Lung (tissue), 12 donors: ENCODE measurements around the gene ADAMTS6. TPM values are rescaled to one million over a fixed set of nuclear protein-coding genes. Genes with fewer than 3 reads are reported as not detected.

ENCODE experiments used
- ATAC-seq: fragments of 200-7000 bp; cut with Tn5 transposase; one replicate; pipeline ENCODE4 v1.9.1; 2020; ENCODE audit warnings: moderate number of reproducible peaks; ENCODE audit not compliant: insufficient read depth, low FRiP score
- DNase-seq, 3 donors: peaks; one replicate each; pipeline ENCODE4 v3.0.0-alpha.2; 2013 to 2017
- H3K27ac ChIP-seq, 2 donors: one replicate each; pipeline ENCODE4 v1.5.1; 2013; ENCODE audit warnings: mild to moderate bottlenecking in 2 of 2, moderate library complexity in 2 of 2, control low read depth in 1 of 2, inconsistent platforms in 1 of 2, low read depth in 1 of 2, low read length in 1 of 2
- H3K27me3 ChIP-seq, 3 donors: one replicate each; pipeline ENCODE4 v1.5.1; 2013; ENCODE audit warnings: low read length in 2 of 3; ENCODE audit not compliant: control insufficient read depth in 3 of 3, insufficient read depth in 3 of 3
- H3K36me3 ChIP-seq, 4 donors: one replicate each; pipeline ENCODE4 v1.5.1; 2013; ENCODE audit warnings: low read length in 4 of 4, mild to moderate bottlenecking in 1 of 4, moderate library complexity in 1 of 4; ENCODE audit not compliant: control insufficient read depth in 4 of 4, insufficient read depth in 4 of 4
- H3K4me1 ChIP-seq, 5 donors: one replicate each; pipeline ENCODE4 v1.5.1; 2013; ENCODE audit warnings: low read length in 5 of 5, mild to moderate bottlenecking in 2 of 5, moderate library complexity in 1 of 5; ENCODE audit not compliant: control insufficient read depth in 5 of 5, insufficient read depth in 5 of 5
- H3K4me3 ChIP-seq: one replicate; pipeline ENCODE4 v1.5.1; 2013; ENCODE audit warnings: mild to moderate bottlenecking, control low read depth, moderate library complexity
- H3K9ac ChIP-seq, 2 donors: one replicate each; pipeline ENCODE4 v1.5.1; 2013; ENCODE audit warnings: low read length in 2 of 2, control low read depth in 1 of 2; ENCODE audit not compliant: insufficient read depth in 1 of 2
- H3K9me3 ChIP-seq, 4 donors: one replicate each; pipeline ENCODE4 v1.5.1; 2013; ENCODE audit warnings: low read length in 3 of 4, mild to moderate bottlenecking in 1 of 4, moderate library complexity in 1 of 4; ENCODE audit not compliant: control insufficient read depth in 4 of 4, insufficient read depth in 3 of 4
- WGBS, 2 donors: extraction: QIAGEN DNeasy Blood & Tissue Kit; methylation state at CpG; one replicate each; pipeline ENCODE4 v1.1.7; 2013; 5-methylcytosine and 5-hydroxymethylcytosine counted together
- polyA plus RNA-seq, 2 donors: library from polyadenylated mRNA; stranded (reverse); fragments of 200-250 nt; gene quantifications; one replicate each; pipeline ENCODE4 v1.2.1, GENCODE V29; 2013
- total RNA-seq, 2 donors: library from RNA; depleted of rRNA in 1 of 2; stranded (reverse); fragments of >200 nt in 1 of 2; gene quantifications; one replicate each; pipeline ENCODE4 v1.2.1, GENCODE V29; 2014 to 2021
- TF ChIP-seq, protein P1 (sequence below): IDR thresholded peaks from 2 replicates; pipeline ENCODE4 v1.5.1; 2012; ENCODE audit warnings: mild to moderate bottlenecking; ENCODE audit errors: control extremely low read depth, extremely low read depth
- donor health status: control.
- donor health status: control.
- donor health status: Bipolar disorder and iron deficiency.
- donor health status: healthy.
- donor health status: DM: yes; HTN: yes; CAD: no.

The ADAMTS6 gene
- total and polyA plus RNA-seq, 4 donors = 0.19 to 16.8 (median 3.3) TPM

DNA sequence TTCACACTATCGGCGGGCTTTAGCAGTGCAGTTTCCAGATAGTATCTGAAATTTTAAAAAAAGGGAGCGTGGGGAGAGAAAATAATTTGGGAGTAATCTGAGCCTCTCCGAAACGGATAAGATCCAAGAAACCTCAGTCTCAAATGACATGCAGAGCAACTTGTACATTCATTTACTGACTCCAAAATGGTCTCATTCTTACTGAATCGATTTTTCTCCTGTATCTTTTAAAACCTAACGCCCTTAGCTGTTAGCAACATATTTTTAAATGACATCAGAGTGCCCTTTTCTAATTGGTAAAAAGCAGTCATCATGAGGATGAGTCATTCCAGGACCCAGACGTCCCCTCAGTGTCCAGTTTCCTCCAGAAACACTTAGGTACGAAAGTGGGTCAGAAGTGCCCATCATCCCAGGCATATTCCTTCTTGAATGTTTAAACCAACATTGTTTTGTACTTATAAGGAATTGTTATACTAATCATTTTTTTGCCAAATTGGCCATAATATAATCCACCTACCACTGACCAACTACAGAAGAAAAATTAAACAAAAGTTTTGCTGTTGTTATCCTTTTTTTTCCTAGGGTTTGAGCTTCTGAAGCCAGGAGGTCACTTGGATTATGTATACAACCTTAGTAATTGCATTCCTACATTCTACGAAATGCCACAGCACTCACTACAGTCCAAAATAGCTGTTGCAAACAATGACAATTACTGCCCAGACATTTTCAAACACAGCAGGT lies 354.4 kb downstream of the ADAMTS6 start:
- H3K27me3 ChIP-seq = no peaks in the 10 kb centered on the region
- TF ChIP-seq, protein P1, sequence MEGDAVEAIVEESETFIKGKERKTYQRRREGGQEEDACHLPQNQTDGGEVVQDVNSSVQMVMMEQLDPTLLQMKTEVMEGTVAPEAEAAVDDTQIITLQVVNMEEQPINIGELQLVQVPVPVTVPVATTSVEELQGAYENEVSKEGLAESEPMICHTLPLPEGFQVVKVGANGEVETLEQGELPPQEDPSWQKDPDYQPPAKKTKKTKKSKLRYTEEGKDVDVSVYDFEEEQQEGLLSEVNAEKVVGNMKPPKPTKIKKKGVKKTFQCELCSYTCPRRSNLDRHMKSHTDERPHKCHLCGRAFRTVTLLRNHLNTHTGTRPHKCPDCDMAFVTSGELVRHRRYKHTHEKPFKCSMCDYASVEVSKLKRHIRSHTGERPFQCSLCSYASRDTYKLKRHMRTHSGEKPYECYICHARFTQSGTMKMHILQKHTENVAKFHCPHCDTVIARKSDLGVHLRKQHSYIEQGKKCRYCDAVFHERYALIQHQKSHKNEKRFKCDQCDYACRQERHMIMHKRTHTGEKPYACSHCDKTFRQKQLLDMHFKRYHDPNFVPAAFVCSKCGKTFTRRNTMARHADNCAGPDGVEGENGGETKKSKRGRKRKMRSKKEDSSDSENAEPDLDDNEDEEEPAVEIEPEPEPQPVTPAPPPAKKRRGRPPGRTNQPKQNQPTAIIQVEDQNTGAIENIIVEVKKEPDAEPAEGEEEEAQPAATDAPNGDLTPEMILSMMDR = no peak
- DNase-seq = peak in 2 of 3 donors; percentile 56 to 64
- H3K27ac ChIP-seq = no peak overlapping the region
- H3K9me3 ChIP-seq = no peaks in the 10 kb centered on the region
- H3K9ac ChIP-seq = no peak overlapping the region
- H3K36me3 ChIP-seq = no peaks in the 10 kb centered on the region
- H3K4me1 ChIP-seq = peaks cover 0 to 37% (median 4%) of the 10 kb centered on the region in 5 donors
- ATAC-seq = no peak
- 74 to 80% methylated on average over 10 of the region's 10 CpGs for WGBS, 2 donors
- H3K4me3 ChIP-seq = no peak overlapping the region

DNA sequence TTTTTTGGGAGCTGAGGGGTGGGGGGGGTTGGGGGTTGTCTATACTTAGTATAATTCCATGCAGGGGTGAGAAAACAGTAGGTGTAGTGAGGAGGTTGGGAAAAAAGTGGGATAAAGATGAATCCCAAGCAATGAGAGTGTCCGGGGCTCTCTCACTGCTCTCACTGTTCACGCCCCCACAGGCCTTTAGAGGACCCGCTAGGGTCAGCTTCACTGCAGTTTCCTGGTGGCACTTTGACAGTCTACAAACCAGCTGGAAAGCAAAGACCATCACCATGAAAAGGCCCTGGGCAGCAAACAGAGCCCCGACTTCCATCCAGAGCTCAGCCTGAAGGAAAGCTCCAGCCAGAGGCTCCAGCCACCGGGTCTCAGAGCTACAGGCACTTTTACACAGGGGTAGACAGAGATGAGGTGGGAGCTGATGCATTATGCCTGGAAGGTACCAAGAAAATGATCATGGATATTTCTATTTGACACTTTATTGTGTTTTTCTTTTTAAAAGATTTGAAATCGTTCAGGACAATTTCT lies 355.1 kb downstream of the ADAMTS6 start:
- Histone ChIP-seq H3K9me3 (no peaks in the 10 kb centered on the region), H3K27ac (no peak overlapping the region), H3K27me3 (no peaks in the 10 kb centered on the region), H3K36me3 (no peaks in the 10 kb centered on the region), H3K9ac (no peak overlapping the region), H3K4me3 (no peak overlapping the region), H3K4me1 (peaks cover 0 to 37% (median 4%) of the 10 kb centered on the region in 5 donors)
- ATAC-seq (no peak), DNase-seq (peak; percentile 84 to 92 (median 90))
- TF ChIP-seq, protein P1 = no peak
- 73 to 74% methylated on average over 6 of the region's 6 CpGs for WGBS, 2 donors

DNA sequence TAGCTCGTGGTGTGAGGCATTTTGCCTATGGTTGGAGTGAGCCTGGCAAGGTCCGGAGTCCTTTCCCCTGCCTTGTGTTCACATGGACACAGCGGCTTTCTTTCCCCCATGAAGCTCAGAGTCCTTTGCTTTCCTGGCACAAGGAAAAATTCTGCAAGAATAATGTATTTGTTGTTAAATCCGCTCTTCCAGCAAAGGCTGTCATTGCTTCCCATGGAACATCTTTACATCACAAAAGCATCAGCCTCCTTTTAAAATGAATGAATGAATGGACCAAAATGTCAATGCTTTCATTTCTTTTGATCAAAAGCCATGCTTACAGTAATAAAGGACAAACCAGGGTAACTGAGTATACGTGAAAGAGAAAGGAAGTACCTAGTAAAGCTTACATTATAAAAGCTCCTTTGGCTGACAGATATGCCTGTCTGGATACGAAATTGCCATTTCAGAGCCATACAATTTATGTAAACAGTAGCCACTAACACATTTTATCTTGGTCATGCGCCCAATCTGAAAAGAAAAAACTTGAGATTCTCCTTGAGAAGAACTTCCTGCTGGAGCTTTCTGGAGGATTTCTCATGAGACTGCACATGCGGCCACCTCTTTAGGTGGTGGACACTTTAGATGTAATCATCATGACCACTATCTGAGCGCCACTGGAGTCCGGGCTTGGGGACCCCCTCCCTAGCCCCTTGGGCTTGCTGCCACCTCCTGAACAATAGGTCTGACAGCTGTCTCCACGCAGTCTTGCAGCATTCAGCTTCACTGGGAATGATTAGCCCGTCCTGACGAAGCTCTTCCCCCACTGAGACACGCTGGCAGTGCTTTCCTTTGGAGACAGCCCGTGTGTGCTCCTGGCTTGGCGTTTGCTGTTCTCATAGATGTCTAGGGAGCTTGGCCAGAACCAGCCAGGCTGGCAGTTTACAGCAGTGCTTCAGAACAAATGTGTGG lies 355.9 kb downstream of the ADAMTS6 start:
- H3K4me3 ChIP-seq = no peak overlapping the region
- peaks cover 0 to 37% (median 4%) of the 10 kb centered on the region in 5 donors for H3K4me1 ChIP-seq
- no peak overlapping the region for H3K27ac ChIP-seq
- H3K9ac ChIP-seq = peak overlapping the region in 1 of 2 donors; percentile 43
- 53 to 63% methylated on average over 16 of the region's 16 CpGs for WGBS, 2 donors
- no peaks in the 10 kb centered on the region for H3K36me3 ChIP-seq
- TF ChIP-seq, protein P1 = no peak
- ATAC-seq (no peak), DNase-seq (peak; percentile 61 to 78 (median 76))
- no peaks in the 10 kb centered on the region for H3K9me3 ChIP-seq
- H3K27me3 ChIP-seq = no peaks in the 10 kb centered on the region
